Measurements from ENCODE around the gene PRTFDC1. TPM values are rescaled to one million over a fixed set of nuclear protein-coding genes. Genes with fewer than 3 reads are reported as not detected.

The PRTFDC1 gene
- total RNA-seq, 4 donors from 2014 or later: 3.0 to 8.3 (median 4.3) TPM

DNA sequence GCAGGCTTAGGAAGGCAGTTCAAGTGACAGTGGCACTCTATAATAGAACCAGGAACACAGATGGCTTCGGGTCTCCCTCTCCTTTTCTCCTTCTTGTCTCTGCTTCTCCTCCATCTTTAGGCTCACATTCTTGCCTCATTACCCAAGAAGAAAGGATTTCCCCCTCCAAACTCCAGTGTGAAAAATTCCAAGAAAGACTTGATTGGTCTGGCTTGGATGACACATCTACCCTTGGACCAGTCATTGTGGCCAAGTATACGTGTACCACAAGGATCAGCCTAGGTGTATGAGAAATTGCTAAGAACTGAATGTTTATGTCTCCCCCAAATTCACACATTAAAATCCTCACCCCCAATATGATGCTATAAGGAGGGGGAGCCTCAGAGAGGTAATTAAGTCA is 53.9 kb downstream of the PRTFDC1 start:
- 95% methylated on average over 2 of the region's 2 CpGs for WGBS
- peaks cover 10 to 21% (median 16%) of the 10 kb centered on the region in 4 donors for H3K4me1 ChIP-seq
- intact Hi-C loops (cut with DNase I): no loop called here
- H3K27me3 ChIP-seq: no peaks in the 10 kb centered on the region
- H3K27ac ChIP-seq (replicated peaks in 1 of 4): no peak overlapping the region
- peak; percentile 19 for DNase-seq (ENCODE audit: extremely low spot score)
- no peak overlapping the region for H3K4me3 ChIP-seq
- no peaks in the 10 kb centered on the region for H3K9me3 ChIP-seq
- TF ChIP-seq EP300 (IDR thresholded peaks at IDR 0.05) (no peak), POLR2AphosphoS5 (IDR thresholded peaks at IDR 0.05) (no peak), CTCF (IDR thresholded peaks at IDR 0.05) (no peak), POLR2A (IDR thresholded peaks at IDR 0.05; ENCODE audit: low read depth) (no peak)
- H3K36me3 ChIP-seq: no peaks in the 10 kb centered on the region

GRCh38 chr10:24897326-24897926 is 55.0 kb downstream of the PRTFDC1 start:
- Histone ChIP-seq H3K36me3 (no peaks in the 10 kb centered on the region), H3K9me3 (no peaks in the 10 kb centered on the region), H3K27me3 (no peaks in the 10 kb centered on the region), H3K4me3 (no peak overlapping the region), H3K27ac (replicated peaks in 1 of 4) (no peak overlapping the region), H3K4me1 (peaks cover 10 to 16% (median 14%) of the 10 kb centered on the region in 4 donors)
- DNase-seq (ENCODE audit: extremely low spot score): peak; percentile 21
- WGBS: 81% methylated on average over 4 of the region's 4 CpGs
- no peak for TF ChIP-seq EP300 (IDR thresholded peaks at IDR 0.05)
- TF ChIP-seq CTCF (IDR thresholded peaks at IDR 0.05): no peak
- TF ChIP-seq POLR2AphosphoS5 (IDR thresholded peaks at IDR 0.05): no peak
- no peak for TF ChIP-seq POLR2A (IDR thresholded peaks at IDR 0.05; ENCODE audit: low read depth)
- intact Hi-C loops (cut with DNase I): no loop called here

DNA sequence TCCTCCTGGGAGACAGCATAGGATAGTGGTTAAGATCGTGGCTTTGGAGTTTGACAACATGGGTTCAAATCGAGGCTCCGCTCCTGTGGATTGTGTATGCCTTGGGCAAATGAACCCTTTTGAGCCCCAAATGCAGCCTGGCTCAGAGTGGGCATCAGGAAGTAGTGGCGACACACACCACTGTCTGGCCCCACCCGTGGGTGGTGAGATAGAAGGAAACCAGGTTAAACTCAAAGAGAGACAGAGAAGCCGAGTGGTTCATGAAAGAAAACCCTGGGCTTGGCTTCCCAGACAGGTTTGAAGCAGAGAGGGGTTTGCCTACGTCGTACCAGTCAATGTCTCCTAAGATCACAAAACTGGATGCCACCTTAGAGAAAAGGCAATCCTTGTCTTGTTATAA is 57.7 kb downstream of the PRTFDC1 start:
- Histone ChIP-seq H3K27me3 (no peaks in the 10 kb centered on the region), H3K27ac (replicated peaks in 1 of 4) (no peak overlapping the region), H3K4me3 (no peak overlapping the region), H3K36me3 (no peaks in the 10 kb centered on the region), H3K4me1 (no peaks in the 10 kb centered on the region), H3K9me3 (no peaks in the 10 kb centered on the region)
- 86% methylated on average over 8 of the region's 8 CpGs for WGBS
- no peak for TF ChIP-seq CTCF (IDR thresholded peaks at IDR 0.05)
- TF ChIP-seq EP300 (IDR thresholded peaks at IDR 0.05): no peak
- TF ChIP-seq POLR2A (IDR thresholded peaks at IDR 0.05; ENCODE audit: low read depth): no peak
- TF ChIP-seq POLR2AphosphoS5 (IDR thresholded peaks at IDR 0.05): no peak
- no peak for DNase-seq (ENCODE audit: extremely low spot score)
- intact Hi-C loops (cut with DNase I): no loop called here

DNA sequence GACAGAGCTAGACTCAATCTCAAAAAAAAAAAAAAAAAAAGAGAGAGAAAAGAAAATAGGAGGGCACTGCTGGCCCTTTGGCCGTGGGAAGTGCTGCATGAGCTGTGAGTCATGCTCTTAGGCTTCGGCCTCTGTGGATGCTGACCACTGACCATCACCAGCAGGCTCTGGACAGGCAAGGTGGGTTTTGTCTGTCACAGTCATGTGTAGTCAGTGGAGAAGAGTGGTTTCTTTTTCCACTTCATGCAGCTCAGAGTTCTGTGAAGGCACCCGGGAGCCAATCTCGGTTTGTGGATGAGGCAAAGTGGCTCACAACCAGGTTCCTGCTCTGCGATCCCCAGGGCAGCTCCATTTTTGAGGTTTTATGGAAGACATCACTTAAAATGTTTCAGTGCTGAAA is 58.1 kb downstream of the PRTFDC1 start:
- 74% methylated on average over 5 of the region's 5 CpGs for WGBS
- DNase-seq (ENCODE audit: extremely low spot score): no peak
- intact Hi-C loops (cut with DNase I): no loop called here

More for the DNA sequence above, 58.1 kb downstream of the PRTFDC1 start:
- Histone ChIP-seq H3K9me3 (no peaks in the 10 kb centered on the region), H3K27me3 (no peaks in the 10 kb centered on the region), H3K27ac (replicated peaks in 1 of 4) (no peak overlapping the region), H3K4me3 (no peak overlapping the region), H3K36me3 (no peaks in the 10 kb centered on the region), H3K4me1 (no peaks in the 10 kb centered on the region)
- no peak for TF ChIP-seq CTCF (IDR thresholded peaks at IDR 0.05)
- TF ChIP-seq EP300 (IDR thresholded peaks at IDR 0.05): no peak
- TF ChIP-seq POLR2AphosphoS5 (IDR thresholded peaks at IDR 0.05): no peak
- TF ChIP-seq POLR2A (IDR thresholded peaks at IDR 0.05; ENCODE audit: low read depth): no peak

Data from esophagus muscularis mucosa (tissue), 4 donors.